ENCODE data around the gene INPP5A.

INPP5A gene

DNA sequence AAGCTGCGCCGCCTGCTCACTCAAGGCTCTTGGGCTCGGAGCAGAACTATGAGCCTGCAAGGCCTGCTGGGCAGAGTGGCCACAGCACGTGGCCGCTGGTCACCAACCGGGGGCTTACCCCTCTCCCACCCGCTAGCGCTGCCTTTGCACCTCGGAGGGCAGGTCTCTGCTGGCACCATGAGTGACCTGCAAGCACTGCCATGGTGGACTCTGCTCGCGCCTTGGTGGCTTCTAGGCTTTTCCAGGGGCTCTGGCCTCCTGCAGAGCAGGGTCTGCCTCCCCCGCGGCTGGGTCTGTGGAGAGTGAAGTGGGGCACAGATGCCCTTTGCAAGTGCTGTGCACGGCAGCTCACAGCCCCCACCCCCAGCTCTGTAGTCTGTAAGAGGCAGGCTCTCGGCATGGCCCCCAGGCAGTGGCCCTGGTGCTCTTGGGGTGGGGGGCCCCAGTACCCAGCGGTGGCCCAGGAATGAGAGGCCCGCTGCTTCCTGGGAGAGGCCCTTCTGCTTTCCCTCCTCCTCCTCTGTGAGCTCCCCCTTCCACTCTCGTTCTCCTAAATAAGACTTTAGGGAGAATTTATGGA, 119.6 kb downstream of the INPP5A start:
- H3K4me1 ChIP-seq (ENCODE audit: insufficient read depth, insufficient read length): peaks cover 3% of the 10 kb centered on the region
- H3K9ac ChIP-seq (ENCODE audit: insufficient read length, low read depth): no peak overlapping the region
- H3K27me3 ChIP-seq (ENCODE audit: insufficient read depth, insufficient read length): no peaks in the 10 kb centered on the region
- no peak for DNase-seq (ENCODE audit: low read depth, low spot score)
- 0 out of 2 replicates have a peak, but pooled peaks cover 4% of the 10 kb centered on the region for H3K9me3 ChIP-seq (ENCODE audit: insufficient read depth, low read length)
- TF ChIP-seq ZNF274 (IDR thresholded peaks at IDR 0.05; ENCODE audit: low read depth, low read length) (no peak), YY1 (IDR thresholded peaks at IDR 0.05; ENCODE audit: insufficient read depth, insufficient read length) (no peak), SUZ12 (IDR thresholded peaks at IDR 0.05; ENCODE audit: extremely low read depth, insufficient read depth, insufficient read length) (no peak)
- peaks cover 23% of the 10 kb centered on the region for H3K36me3 ChIP-seq (ENCODE audit: insufficient read depth, insufficient read length, low read length)
- no peak overlapping the region for H3K4me3 ChIP-seq (ENCODE audit: insufficient read length, low read depth)

DNA sequence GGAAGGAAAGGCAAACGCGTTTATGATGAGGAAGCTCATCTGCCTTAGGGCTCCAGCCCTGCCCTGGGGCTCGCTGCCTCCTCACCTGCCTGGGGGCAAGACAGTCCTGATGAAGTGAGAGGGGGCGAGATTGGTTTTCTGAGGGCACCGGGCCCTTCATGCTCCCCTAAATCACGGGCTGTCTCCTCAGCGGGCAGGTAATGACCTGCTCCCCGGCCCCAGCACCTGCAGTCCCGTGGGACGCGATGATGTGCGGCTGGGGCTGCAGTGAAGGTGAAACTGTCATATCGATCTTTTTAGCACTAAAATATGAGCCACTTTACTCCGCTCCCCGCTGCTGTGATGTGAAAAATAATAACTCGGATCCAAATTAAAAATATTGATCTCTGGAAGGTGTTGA, 120.2 kb downstream of the INPP5A start:
- no peak overlapping the region for H3K4me3 ChIP-seq (ENCODE audit: insufficient read length, low read depth)
- no peak for DNase-seq (ENCODE audit: low read depth, low spot score)
- TF ChIP-seq ZNF274 (IDR thresholded peaks at IDR 0.05; ENCODE audit: low read depth, low read length) (no peak), YY1 (IDR thresholded peaks at IDR 0.05; ENCODE audit: insufficient read depth, insufficient read length) (no peak)
- no peaks in the 10 kb centered on the region for H3K27me3 ChIP-seq (ENCODE audit: insufficient read depth, insufficient read length)
- peaks cover 3% of the 10 kb centered on the region for H3K4me1 ChIP-seq (ENCODE audit: insufficient read depth, insufficient read length)
- H3K9me3 ChIP-seq (ENCODE audit: insufficient read depth, low read length): 0 out of 2 replicates have a peak, but pooled peaks cover 4% of the 10 kb centered on the region
- peaks cover 18% of the 10 kb centered on the region for H3K36me3 ChIP-seq (ENCODE audit: insufficient read depth, insufficient read length, low read length)
- no peak overlapping the region for H3K9ac ChIP-seq (ENCODE audit: insufficient read length, low read depth)

DNA sequence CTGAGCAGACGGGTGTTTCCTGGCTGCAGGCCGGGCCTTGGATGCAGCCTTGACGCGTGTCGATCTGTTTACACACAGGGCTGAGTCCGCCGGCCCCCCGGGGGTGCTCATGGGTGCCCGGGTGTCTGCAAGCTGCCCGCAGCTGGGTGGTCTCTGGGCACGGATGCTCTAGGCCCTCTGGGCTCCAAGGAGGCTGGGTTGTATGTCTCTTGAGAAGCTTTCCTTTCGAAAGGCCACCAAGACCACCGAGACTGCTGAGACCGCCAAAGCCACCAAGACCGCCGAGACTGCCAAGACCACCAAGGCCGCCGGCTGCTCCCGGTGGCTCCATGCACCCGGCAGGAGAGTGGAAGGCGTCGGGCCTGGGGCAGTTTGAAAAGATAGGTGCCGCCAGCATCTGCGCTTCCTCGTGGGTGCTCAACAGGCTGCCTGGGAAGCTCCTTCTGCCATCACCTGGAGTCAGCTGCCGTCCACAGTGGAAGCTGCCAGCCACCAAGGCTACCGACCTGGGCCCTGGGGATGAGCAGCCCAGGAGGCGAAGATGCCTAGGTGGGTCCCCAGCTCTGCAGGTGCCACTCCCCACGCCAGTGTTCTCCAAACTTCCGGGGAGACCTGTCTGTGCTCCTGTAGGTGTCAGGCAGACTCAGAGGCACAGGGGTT, 121.1 kb downstream of the INPP5A start:
- peaks cover 17% of the 10 kb centered on the region for H3K36me3 ChIP-seq (ENCODE audit: insufficient read depth, insufficient read length, low read length)
- H3K4me1 ChIP-seq (ENCODE audit: insufficient read depth, insufficient read length): peaks cover 3% of the 10 kb centered on the region
- H3K27me3 ChIP-seq (ENCODE audit: insufficient read depth, insufficient read length): no peaks in the 10 kb centered on the region
- no peak overlapping the region for H3K9ac ChIP-seq (ENCODE audit: insufficient read length, low read depth)
- no peak overlapping the region for H3K4me3 ChIP-seq (ENCODE audit: insufficient read length, low read depth)
- 0 out of 2 replicates have a peak, but pooled peaks cover 4% of the 10 kb centered on the region for H3K9me3 ChIP-seq (ENCODE audit: insufficient read depth, low read length)
- no peak for DNase-seq (ENCODE audit: low read depth, low spot score)
- TF ChIP-seq YY1 (IDR thresholded peaks at IDR 0.05; ENCODE audit: insufficient read depth, insufficient read length) (no peak), SUZ12 (IDR thresholded peaks at IDR 0.05; ENCODE audit: extremely low read depth, insufficient read depth, insufficient read length) (no peak), ZNF274 (IDR thresholded peaks at IDR 0.05; ENCODE audit: low read depth, low read length) (no peak)

DNA sequence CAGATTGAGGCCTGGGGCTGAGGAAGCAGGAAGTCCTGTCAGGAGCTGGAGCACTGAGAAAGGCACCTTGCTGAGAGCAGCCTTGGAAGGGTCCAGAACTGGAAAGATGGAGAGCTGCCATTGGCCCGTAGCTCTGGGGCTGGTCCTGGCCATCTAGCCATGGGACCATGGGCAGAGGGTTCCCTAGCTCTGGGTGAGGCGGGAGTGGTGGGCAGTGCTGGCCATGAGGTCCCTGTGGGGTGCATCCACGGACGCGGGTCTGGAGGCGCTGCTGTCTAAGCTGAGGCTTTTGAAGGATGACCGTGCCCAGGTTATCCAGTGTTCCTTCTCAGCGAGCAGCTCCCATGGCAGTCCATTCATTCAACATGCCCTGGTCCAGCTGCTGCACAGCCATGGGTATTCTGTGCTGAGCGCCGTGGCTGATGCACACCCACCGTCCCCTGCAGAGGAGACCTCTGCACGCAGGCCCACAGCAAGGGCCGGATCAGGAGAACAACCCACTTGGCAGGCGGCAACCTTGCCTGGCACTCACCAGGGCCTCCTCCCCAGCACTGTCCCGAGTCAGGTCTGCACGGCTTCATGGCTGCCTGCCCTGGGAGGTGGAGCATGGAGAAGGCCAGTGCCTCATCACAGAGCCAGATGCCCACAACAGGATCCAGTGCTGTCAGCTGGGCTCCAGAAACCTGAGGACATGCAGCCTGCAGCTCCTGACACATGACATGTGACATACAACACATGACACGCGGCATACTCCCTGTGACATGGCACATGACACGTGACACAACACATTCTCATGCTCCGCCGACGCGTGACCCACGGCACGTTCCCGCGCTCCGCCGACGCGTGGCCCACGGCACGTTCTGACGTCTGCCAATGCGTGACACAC, 121.9 kb downstream of the INPP5A start:
- Histone ChIP-seq H3K9ac (ENCODE audit: insufficient read length, low read depth) (no peak overlapping the region), H3K4me3 (ENCODE audit: insufficient read length, low read depth) (no peak overlapping the region), H3K9me3 (ENCODE audit: insufficient read depth, low read length) (0 out of 2 replicates have a peak, but pooled peaks cover 4% of the 10 kb centered on the region), H3K4me1 (ENCODE audit: insufficient read depth, insufficient read length) (peaks cover 3% of the 10 kb centered on the region), H3K27me3 (ENCODE audit: insufficient read depth, insufficient read length) (no peaks in the 10 kb centered on the region), H3K36me3 (ENCODE audit: insufficient read depth, insufficient read length, low read length) (peaks cover 17% of the 10 kb centered on the region)
- no peak for TF ChIP-seq SUZ12 (IDR thresholded peaks at IDR 0.05; ENCODE audit: extremely low read depth, insufficient read depth, insufficient read length)
- no peak for TF ChIP-seq YY1 (IDR thresholded peaks at IDR 0.05; ENCODE audit: insufficient read depth, insufficient read length)
- no peak for TF ChIP-seq ZNF274 (IDR thresholded peaks at IDR 0.05; ENCODE audit: low read depth, low read length)
- no peak for DNase-seq (ENCODE audit: low read depth, low spot score)

DNA sequence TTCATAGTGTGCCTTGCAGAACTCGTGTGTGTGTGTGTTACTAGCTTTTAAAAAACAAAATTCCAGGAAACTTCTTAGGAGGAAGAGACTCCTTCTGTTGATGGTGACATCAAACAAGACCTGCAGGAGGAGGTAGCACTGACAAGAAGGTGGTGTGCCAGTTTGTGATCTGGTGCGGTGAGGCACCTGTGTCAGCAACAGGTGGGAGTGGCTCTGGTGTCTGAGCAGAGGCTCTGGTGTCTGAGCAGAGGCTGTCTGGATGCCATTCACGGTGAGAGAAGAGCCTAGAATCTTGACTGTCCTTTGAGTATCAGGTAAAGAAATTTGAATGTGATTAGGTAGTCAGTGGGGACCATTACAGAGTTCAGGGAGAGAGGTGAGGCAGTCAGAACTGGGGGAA, 122.8 kb downstream of the INPP5A start:
- Histone ChIP-seq H3K4me1 (ENCODE audit: insufficient read depth, insufficient read length) (no peaks in the 10 kb centered on the region), H3K36me3 (ENCODE audit: insufficient read depth, insufficient read length, low read length) (peaks cover 17% of the 10 kb centered on the region), H3K9me3 (ENCODE audit: insufficient read depth, low read length) (0 out of 2 replicates have a peak, but pooled peaks cover 4% of the 10 kb centered on the region), H3K27me3 (ENCODE audit: insufficient read depth, insufficient read length) (no peaks in the 10 kb centered on the region), H3K4me3 (ENCODE audit: insufficient read length, low read depth) (no peak overlapping the region), H3K9ac (ENCODE audit: insufficient read length, low read depth) (no peak overlapping the region)
- TF ChIP-seq SUZ12 (IDR thresholded peaks at IDR 0.05; ENCODE audit: extremely low read depth, insufficient read depth, insufficient read length): no peak
- TF ChIP-seq YY1 (IDR thresholded peaks at IDR 0.05; ENCODE audit: insufficient read depth, insufficient read length): no peak
- no peak for TF ChIP-seq ZNF274 (IDR thresholded peaks at IDR 0.05; ENCODE audit: low read depth, low read length)
- DNase-seq (ENCODE audit: low read depth, low spot score): no peak

DNA sequence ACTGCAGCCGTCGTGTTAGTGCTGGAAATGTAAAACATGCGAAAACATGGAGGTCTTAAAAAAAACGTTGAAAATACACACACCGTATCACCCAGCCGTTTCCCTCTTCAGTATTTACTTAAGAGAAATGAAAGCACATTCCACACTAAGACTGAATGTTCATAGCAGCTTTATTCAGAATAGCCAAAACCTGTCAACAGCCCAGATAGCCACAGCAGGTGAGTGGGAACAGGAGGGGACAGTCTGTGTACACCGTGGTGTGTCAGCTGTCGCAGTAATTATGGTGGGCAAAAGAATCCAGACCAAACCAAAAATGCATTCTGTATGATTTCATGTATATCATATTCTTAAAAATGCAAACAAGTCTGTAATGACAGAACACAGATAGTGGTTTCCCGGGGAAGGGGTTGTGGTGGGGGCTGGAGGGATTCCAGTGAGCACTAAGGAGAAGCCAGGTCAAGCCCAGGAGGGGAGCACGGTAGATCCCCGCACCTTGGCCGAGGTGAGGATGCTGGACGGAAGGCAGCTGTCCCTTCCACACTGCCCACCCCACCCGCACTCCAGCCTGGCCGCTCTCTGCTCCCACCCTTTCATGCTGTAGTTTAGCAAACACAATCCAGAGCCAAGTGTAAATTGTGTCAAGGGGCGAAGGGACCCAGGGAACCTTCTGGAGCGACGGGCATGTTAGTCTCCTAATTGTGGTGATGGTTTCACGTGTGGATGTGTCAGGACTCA, 124.8 kb downstream of the INPP5A start:
- TF ChIP-seq YY1 (IDR thresholded peaks at IDR 0.05; ENCODE audit: insufficient read depth, insufficient read length) (no peak), ZNF274 (IDR thresholded peaks at IDR 0.05; ENCODE audit: low read depth, low read length) (no peak), SUZ12 (IDR thresholded peaks at IDR 0.05; ENCODE audit: extremely low read depth, insufficient read depth, insufficient read length) (no peak)
- DNase-seq (ENCODE audit: low read depth, low spot score): no peak
- Histone ChIP-seq H3K36me3 (ENCODE audit: insufficient read depth, insufficient read length, low read length) (peaks cover 17% of the 10 kb centered on the region), H3K4me1 (ENCODE audit: insufficient read depth, insufficient read length) (no peaks in the 10 kb centered on the region), H3K4me3 (ENCODE audit: insufficient read length, low read depth) (no peak overlapping the region), H3K9ac (ENCODE audit: insufficient read length, low read depth) (no peak overlapping the region), H3K27me3 (ENCODE audit: insufficient read depth, insufficient read length) (no peaks in the 10 kb centered on the region), H3K9me3 (ENCODE audit: insufficient read depth, low read length) (0 out of 2 replicates have a peak, but pooled peaks cover 4% of the 10 kb centered on the region)
